Right ventricle myocardium inferior (tissue), 1 donor: ENCODE results near the gene CCDC178. TPM values are rescaled to one million over a fixed set of nuclear protein-coding genes. Genes with fewer than 3 reads are reported as not detected.
"Not testable (repeated sequence)": the region's sequence is repeated elsewhere in the genome, so short reads cannot be mapped to it uniquely, and the experiment has no call there.

Source experiments
- ATAC-seq: fragments of 200-7000 bp; cut with Tn5 transposase; one replicate; pipeline ENCODE4 v1.9.1; 2020; ENCODE audit warnings: mild to moderate bottlenecking, moderate library complexity
- DNase-seq: peaks from one replicate; pipeline ENCODE4 v3.0.0; 2021; ENCODE audit errors: missing footprints
- intact Hi-C: fragments of 100-400 bp; cut with DNase I; formaldehyde crosslinking; loops from one replicate; pipeline ENCODE4 v1.11.0; 2022
- total RNA-seq: library from RNA; stranded (reverse); fragmentation: NEBNext Ultra II Directional; extraction: Animal tissue kit (Norgen Biotek cat#: 25700); gene quantifications from one replicate; pipeline ENCODE4 v1.2.1, GENCODE V29; 2021
- donor health status: DM: no; HTN: yes; CAD: no; lungs with severe emphysema.

Gene CCDC178
- total RNA-seq, 1 donor from 2014 or later: 0.27 TPM

- ATAC-seq (no peak), DNase-seq (no peak)
- intact Hi-C loops: no loop called here
Observed at GRCh38 chr18:32958746-32959145, 481.8 kb downstream of the CCDC178 start.

- DNase-seq (no peak), ATAC-seq (no peak)
- intact Hi-C loops: no loop called here
Observed at GRCh38 chr18:32956591-32957315, 483.8 kb downstream of the CCDC178 start.

GRCh38 chr18:32952318-32952717, 488.2 kb downstream of the CCDC178 start:
- ATAC-seq, intact Hi-C loops: not testable (repeated sequence)
- peak; percentile 50 for DNase-seq

GRCh38 chr18:32937597-32937996, 502.9 kb downstream of the CCDC178 start:
- intact Hi-C loops: no loop called here
- no peak for DNase-seq
- no peak for ATAC-seq

GRCh38 chr18:32937066-32937465, 503.5 kb downstream of the CCDC178 start:
- intact Hi-C loops: no loop called here
- DNase-seq: no peak
- ATAC-seq: no peak

GRCh38 chr18:32934201-32934600, 506.3 kb downstream of the CCDC178 start:
- DNase-seq (no peak), ATAC-seq (no peak)
- intact Hi-C loops: no loop called here

- ATAC-seq: no peak
Observed at GRCh38 chr18:32930695-32931301, 509.7 kb downstream of the CCDC178 start.

GRCh38 chr18:32929213-32929612, 511.3 kb downstream of the CCDC178 start:
- intact Hi-C loops: no loop called here
- no peak for DNase-seq
- ATAC-seq: no peak

More at GRCh38 chr18:32930695-32931301, 509.7 kb downstream of the CCDC178 start:
- intact Hi-C loops: no loop called here
- DNase-seq: no peak

GRCh38 chr18:32922951-32923430, 517.5 kb downstream of the CCDC178 start:
- no peak for ATAC-seq
- intact Hi-C loops: no loop called here
- DNase-seq: no peak

GRCh38 chr18:32920796-32921787, 519.4 kb downstream of the CCDC178 start:
- intact Hi-C loops: no loop called here
- DNase-seq (no peak), ATAC-seq (no peak)

- DNase-seq: no peak
- no peak for ATAC-seq
- intact Hi-C loops: no loop called here
Observed at GRCh38 chr18:32919799-32920198, 520.7 kb downstream of the CCDC178 start.

GRCh38 chr18:32918692-32919250, 521.8 kb downstream of the CCDC178 start:
- no peak for ATAC-seq
- no peak for DNase-seq
- intact Hi-C loops: no loop called here

GRCh38 chr18:32915516-32915915, 525.0 kb downstream of the CCDC178 start:
- no peak for DNase-seq
- intact Hi-C loops: no loop called here

GRCh38 chr18:32911660-32912284, 528.7 kb downstream of the CCDC178 start:
- intact Hi-C loops: no loop called here
- no peak for DNase-seq
- no peak for ATAC-seq

More at GRCh38 chr18:32915516-32915915, 525.0 kb downstream of the CCDC178 start:
- ATAC-seq: no peak

GRCh38 chr18:32910694-32911296, 529.7 kb downstream of the CCDC178 start:
- ATAC-seq (no peak), DNase-seq (no peak)
- intact Hi-C loops: no loop called here

GRCh38 chr18:32909798-32910561, 530.5 kb downstream of the CCDC178 start:
- intact Hi-C loops: no loop called here
- ATAC-seq (no peak), DNase-seq (no peak)

GRCh38 chr18:32908424-32908805, 532.1 kb downstream of the CCDC178 start:
- ATAC-seq (no peak), DNase-seq (no peak)
- intact Hi-C loops: no loop called here
